Stimulated activated CD4-positive, alpha-beta T cell treated with anti-CD3 and anti-CD28 coated beads, Interleukin-1b, Interleukin-23, amount 100 ng/mL, for 48 hours (primary cell): ENCODE data around the gene KRT86.
A peak's percentile ranks its signal among the peaks of the same experiment; 100 is the strongest.

ENCODE experiments used
- DNase-seq: peaks from one replicate; pipeline ENCODE4 v3.0.0-alpha.2; 2020

Gene KRT86

GRCh38 chr12:52318241-52318990, 44.0 kb downstream of the KRT86 start:
- no peak for DNase-seq

DNA sequence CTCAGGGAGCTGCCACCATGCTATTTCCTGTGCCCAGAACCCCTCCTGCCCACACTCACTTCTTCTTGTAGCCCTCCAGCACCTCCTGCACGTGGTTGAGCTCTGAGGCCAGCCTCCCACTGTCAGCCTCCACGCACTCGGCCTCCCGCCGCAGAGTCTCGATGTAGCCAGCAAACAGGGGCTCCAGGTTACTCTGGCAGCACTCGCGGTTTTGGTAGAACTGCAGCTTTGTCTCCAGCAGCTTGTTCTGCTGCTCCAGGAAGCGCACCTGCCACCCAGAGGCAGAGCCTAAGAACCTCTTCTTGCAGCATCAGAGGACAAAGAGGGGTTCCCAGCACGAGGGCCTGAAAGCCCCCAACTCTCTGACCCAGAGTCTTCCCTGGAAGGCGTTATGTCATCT, 44.7 kb downstream of the KRT86 start:
- DNase-seq: no peak

DNA sequence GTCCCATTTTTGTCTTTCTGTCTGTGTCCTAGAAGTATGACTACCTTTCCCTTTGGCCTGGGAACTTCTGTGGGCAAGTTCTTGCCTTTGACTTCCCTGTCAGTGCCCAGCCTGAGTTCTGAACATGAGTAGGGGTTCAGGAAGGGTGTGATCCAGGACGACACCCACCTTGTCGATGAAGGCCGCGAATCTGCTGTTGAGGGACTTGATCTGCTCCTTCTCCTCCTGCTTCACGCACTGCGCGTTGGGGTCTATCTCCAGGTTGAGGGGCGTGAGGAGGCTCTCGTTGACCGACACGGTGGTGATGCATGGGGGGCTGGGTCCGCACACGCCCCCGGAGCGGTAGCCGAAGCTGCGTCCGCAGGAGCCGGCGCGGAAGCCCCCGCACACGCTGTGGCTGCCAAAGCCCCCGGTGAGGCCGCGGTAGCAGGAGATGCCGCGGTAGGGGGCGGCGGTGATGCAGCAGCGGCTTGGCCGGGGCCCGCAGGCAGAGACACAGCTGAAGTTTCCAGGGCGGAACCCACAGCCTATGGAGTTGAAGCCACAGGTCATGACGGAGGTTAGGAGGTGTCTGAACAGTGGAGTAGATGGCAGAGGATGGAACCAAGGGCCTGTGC, 46.4 kb downstream of the KRT86 start, which contains the start of gene KRT83:
Gene KRT83, minus strand, starts transcription at position 615 of the 617 bp plus-strand sequence. Its CDS starts 63 bp downstream, at position 552.
- DNase-seq: no peak

- DNase-seq: no peak
These were observed 47.0 kb downstream of the KRT86 start for GRCh38 chr12:52321418-52321817.

DNA sequence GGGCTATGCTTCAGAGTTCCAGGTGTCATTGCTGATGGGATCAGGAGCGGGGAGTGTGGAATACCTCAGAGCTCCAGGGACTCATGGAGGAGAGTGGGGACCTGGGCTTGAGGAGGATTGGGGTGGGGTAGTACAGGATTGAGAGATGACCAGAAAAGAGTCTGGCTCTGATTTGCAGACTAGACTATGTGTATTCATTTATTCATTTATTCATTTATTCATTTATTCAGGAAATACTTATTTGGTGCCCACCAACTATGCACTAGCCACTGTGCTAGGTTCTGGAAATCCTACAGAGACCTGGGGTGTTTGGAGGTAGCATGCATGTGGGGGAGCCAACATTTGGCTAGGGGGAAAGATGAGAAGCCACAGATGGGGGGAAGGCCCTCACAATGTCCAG, 47.6 kb downstream of the KRT86 start:
- DNase-seq: no peak

DNA sequence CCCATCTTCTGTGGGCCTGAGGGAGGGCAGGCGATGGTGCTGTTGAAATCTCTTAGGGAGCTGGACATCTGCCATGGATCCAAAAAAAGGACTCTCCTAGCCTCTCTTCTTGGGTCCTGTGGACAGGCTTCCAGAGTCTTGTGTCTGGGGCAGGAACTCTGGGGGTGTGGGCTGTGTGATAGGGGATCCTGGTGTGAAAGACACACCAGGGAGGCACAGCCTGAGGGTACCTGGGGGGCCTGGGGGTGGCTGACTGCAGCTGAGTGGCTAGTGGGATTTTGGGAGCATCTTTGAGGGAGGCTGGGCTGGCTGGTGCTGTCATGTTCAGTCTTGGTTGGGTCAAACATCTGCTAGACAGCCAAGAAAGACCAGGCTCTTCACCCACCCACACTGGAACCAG, 48.6 kb downstream of the KRT86 start:
- no peak for DNase-seq

GRCh38 chr12:52323416-52324152, 49.1 kb downstream of the KRT86 start:
- no peak for DNase-seq

DNA sequence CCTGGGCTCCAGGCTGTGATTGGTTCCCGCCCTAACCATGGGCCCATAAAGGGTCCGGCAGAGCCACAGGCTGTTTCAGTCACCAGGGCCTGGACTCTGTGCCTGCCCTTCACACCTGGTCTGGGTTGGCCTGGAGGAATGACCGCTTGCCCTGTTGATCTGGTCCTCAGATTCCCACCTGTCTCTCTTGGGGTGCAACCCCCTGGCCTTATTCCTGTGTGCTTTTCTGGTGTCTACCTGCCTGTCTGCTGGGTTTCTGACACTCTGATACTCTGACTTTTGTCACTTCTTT, 49.7 kb downstream of the KRT86 start:
- no peak for DNase-seq

DNA sequence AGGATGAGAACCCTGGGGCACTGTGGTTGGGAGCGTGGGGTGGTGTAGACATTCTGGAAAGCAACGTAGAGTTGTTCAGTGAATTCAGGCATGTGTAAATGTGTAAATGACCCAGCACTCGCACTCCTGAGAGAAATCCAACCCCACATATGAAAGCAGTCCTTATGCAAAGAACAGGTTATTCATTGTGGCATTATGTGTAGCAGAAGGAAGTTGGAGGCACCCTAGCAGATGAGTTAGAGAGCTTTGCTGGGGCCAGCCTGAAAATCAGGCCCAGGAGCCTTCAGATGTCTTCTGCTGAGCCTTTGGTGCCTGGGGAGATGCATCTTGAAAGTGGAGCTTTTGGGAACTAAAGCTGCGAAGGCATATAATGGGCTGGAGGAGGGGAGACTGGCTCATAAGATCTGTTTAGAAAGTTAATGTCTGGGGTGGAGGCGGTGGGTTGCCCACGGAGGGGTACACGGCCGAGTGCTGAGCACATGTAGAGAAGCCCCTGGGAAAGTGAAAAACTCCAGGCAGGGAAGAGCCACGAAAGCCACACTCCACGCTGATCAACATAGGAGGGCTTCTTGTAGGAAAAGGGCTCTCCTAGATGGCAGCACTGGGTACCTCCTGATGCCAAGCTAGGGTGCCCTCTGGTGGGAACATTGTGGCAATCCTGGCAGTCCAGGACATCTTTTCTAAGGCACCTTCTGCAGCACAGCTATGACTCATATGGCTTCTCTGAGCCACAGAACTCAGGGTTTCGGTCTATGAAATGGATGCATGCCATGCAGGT, 52.8 kb downstream of the KRT86 start:
- DNase-seq: peak; percentile 83

DNA sequence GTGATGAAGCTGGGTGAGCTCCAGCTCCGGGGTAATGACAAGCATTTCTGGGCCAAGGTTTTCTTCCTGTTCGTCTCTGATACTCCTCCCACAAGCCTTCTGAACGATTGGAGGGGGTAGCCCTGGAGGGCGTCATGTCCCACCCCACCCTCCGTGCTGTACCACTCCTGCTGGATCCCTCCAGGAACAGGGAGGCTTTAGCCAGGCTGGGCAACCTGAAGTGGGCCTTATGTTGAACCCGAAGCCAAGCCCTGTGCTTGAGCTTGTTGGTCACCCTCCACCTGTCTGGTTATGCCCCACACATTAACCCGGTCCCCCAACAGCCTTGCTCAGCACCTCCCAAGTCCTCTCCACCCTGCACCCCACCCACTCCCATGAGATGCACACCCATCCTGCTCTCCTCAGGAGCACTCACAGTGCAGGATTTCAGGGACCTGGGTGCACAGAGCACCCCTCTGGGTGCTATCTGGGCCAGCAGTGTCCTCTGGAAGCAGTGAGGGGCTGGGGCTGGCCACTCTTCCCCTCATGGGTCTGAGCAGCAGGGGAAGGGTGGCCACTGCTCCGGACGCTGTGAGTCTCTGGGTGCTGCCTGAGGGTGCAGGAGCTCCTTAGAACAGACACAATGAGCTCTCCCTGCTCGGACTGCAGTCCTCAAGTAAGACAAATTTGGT, 53.5 kb downstream of the KRT86 start:
- no peak for DNase-seq

DNA sequence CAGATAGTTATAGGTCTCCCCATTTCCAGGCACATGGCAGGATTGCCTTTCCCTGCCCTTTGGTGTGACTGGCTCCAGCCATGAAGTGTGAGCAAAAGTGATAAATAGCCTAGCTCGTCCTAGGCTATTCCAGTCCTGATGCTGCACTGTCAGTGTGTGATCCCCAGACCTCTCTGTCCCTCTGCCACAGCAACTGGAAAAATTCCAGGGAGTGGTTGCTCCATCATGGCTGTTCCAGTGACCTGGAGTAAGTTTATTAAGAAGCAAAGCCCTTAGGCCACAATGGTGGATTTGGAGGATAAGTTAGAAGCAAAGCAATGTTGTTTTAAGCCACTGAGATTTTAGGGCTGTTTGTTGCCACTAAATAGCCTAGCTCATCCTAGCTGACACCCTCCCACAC, 56.6 kb downstream of the KRT86 start:
- DNase-seq: no peak

GRCh38 chr12:52331833-52332232, 57.4 kb downstream of the KRT86 start:
- no peak for DNase-seq

- no peak for DNase-seq
These were observed 57.9 kb downstream of the KRT86 start for GRCh38 chr12:52332381-52332780.

GRCh38 chr12:52333321-52333720, 58.9 kb downstream of the KRT86 start:
- no peak for DNase-seq

GRCh38 chr12:52334185-52334584, 59.7 kb downstream of the KRT86 start:
- DNase-seq: no peak

- DNase-seq: no peak
These were observed 61.3 kb downstream of the KRT86 start for GRCh38 chr12:52335598-52336262.

- no peak for DNase-seq
These were observed 62.2 kb downstream of the KRT86 start for GRCh38 chr12:52336641-52337040.

GRCh38 chr12:52337054-52337453, 62.6 kb downstream of the KRT86 start:
- DNase-seq: no peak

- DNase-seq: no peak
These were observed 64.0 kb downstream of the KRT86 start for GRCh38 chr12:52338241-52338960.

DNA sequence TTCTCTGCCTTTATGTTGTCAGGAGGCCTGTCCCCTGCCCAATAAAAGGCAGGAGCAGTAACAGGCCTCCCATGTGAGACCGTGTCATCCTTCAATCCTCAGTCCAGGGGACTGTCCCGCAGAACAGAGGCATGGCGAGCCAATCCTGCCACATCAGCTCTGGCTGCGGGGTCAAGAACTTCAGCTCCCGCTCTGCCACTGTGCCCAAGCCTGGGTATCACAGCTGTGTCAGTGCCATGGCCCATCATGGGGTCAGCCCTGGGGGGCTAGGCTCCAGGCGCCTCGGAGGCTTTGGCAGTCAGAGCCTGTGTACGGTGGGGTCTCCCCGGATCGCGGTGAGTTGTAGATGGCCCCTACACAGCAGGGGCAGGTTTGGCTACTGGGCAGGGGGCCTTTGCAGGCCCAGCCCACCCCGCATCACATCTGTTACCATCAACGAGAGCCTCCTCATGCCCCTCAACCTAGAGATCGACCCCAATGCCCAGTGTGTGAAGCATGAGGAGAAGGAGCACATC, 66.7 kb downstream of the KRT86 start:
- DNase-seq: no peak

GRCh38 chr12:52342781-52343490, 68.5 kb downstream of the KRT86 start:
- no peak for DNase-seq
